Left colon (tissue), 2 donors: ENCODE data around the gene LIMD2. TPM values are rescaled to one million over a fixed set of nuclear protein-coding genes. Genes with fewer than 3 reads are reported as not detected.
"Not testable (repeated sequence)": the region's sequence is repeated elsewhere in the genome, so short reads cannot be mapped to it uniquely, and the experiment has no call there.

Experiments used
- ATAC-seq: fragments of 200-7000 bp; cut with Tn5 transposase; one replicate; pipeline ENCODE4 v1.9.1; 2020; ENCODE audit warnings: mild to moderate bottlenecking, moderate library complexity
- DNase-seq, 2 donors: peaks; one replicate each; pipeline ENCODE4 v3.0.0-alpha.2; 2020
- intact Hi-C, 2 donors: fragments of 100-400 bp; cut with DNase I in 1 of 2; cut with micrococcal nuclease in 1 of 2; formaldehyde crosslinking; loops; one replicate each; pipeline versions ENCODE4 v1.11.2 to v1.14.0; 2022; cut with DNase I, micrococcal nuclease
- long read RNA-seq: library from polyadenylated mRNA; unstranded; transcript quantifications from one replicate; pipeline ENCODE4 v2.0.0, GENCODE V29; 2021
- total RNA-seq, 2 donors: library from RNA; stranded (reverse); fragmentation: NEBNext Ultra II Directional; extraction: Animal tissue kit (Norgen Biotek cat#: 25700); gene quantifications; one replicate each; pipeline ENCODE4 v1.2.1, GENCODE V29; 2021
- donor health status: DM: no; HTN: no; CAD: no.
- donor health status: DM: yes; HTN: yes; CAD: no.

Gene LIMD2
- total RNA-seq: 1 to 10 TPM; 3.7 to 8.5 TPM
- long read RNA-seq, partial matches to known transcripts: 1 of 1 reads
- long read RNA-seq, other reads (novel, unspliced or antisense): 0 of 1 reads

DNA sequence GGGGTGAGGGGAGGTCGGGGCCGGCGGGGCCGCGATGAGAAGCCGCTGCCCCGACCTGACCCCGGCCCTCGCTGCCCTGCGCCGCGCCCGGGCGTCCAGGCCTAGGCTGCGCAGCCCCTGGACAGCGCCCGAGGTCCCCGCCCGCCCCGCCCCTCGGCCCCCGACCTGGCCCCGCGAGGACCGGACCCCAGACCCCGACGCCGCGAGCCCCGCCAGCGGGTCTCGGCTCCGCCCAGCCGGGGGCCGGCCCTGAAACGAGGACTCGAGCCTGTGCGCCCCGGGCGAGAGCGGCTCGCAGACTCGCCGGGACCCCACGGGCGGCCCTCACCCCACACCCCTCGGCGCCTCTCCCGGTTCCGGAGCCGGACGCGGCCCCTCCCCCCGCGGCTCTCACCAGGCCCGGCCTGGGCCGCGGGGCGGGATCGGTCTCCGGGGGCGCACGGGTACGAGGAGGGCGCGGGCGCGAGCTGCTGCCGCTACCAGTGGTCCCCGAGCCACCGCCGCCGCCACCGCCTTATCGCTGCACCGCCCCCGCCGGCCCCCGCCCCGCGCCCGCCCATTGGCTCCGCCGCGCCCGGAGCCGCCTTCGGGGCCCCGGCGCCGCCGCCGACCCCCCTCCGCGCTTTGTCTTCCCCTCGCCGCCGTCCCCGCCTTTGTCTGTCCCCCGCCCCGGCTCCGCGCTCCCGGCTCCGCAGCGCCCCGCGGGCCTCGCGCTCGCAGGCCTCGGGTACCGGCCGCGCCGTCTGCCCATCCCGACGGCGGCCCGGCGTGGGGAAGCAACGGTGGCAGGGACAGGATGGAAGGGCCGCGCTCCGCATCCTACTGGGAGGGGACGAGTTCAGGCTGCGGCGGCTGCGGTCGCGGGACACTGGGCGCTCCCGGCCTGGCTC is at the start of gene LIMD2:
LIMD2 (minus strand) TSS at position 488 of the 890 bp plus-strand sequence. CDS start 827 bp downstream, outside the sequence.
- peak in 1 of 2 donors; percentile 76 for DNase-seq
- intact Hi-C loops: no loop called here
- peak; percentile 6 for ATAC-seq

DNA sequence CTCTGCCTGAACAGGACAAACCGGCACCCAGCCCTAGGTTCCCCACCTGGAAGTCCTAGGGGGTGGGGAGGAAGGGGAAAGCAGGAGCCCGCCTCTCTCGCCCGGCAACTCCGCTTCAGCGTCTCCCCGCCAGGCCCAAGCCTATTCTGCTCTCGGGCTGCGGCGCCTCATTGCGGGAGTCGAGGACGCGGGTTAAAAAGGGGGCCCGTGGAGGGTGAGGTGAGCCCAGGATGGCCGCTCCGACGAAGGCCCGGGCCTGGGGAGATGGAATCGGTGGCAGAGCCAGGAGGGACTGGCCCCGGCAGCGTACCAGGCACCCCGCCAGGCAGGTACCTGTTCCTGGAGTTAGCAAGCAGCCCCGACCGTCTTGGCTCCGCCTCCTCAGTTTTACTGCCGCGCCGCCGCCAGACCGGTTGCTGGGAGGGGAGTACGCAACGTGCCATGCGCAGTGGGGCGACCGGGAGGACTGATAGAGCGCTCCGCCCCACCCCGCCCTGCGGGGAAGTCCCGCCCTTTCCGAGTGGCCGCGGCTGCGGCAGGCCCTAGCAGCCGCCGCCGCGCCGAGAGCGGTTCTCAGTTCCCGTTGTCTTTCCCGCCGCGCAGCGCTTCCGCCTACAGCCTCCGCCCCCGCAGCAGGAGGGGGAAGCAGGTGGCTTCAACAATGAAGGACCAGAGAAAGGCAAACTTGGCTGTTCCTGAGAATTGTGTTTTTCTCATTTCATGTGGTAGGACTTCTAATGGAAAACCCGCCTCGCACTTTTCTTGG is 41.7 kb upstream of the LIMD2 start, which contains the start of gene STRADA:
STRADA (minus strand) TSS at position 392 of the 766 bp plus-strand sequence. CDS start 13,430 bp downstream, outside the sequence.
- ATAC-seq: peak; percentile 89
- intact Hi-C loops: no loop called here
- DNase-seq: peak; percentile 99 to 100

DNA sequence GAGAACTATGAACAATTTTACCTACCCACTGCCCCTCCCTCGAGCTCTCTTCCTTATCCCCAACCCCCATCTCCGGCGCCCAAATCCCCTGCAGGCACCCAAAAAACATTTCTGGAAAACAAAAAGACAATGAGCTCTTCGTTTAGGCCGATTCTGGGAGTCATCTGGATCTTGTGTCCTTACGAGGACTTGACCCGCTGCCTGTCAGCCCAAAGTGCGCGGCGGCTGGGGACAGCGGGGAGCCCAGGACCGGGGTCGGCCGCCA is 41.1 kb upstream of the LIMD2 start:
- intact Hi-C loops: no loop called here
- DNase-seq: no peak
- ATAC-seq: peak; percentile 33

DNA sequence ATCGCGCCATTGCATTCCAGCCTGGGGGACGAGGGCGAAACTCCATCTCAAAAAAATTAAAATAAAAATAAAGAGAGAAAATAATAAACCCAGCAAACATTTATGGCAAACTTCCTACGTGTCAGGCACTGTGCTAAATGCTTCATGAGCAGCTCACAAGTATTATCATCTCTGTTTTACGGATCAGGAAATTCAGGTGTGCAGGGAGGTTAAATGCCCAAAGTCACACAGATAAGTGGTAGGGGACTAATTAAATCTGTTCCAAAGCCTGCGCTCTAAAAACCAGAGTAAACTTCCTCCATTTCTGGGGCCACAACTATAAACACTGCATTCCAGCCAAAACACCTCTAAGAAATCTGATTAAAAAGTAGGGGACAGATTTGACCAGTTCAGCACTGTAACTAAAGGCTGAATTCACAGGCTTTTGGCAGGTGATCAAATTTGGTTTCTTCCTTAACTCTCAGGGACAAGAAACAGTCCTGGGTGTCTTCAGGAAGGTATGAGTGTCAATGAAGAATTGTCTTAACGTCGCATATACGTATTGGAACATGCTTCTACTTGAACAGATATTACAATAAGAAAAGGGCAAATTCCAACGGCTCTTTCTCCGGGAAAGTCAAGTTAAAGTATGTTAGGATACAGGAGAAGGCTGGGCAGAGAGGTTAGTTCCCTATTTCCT is 40.7 kb upstream of the LIMD2 start:
- no peak for ATAC-seq
- intact Hi-C loops: no loop called here
- DNase-seq: no peak

DNA sequence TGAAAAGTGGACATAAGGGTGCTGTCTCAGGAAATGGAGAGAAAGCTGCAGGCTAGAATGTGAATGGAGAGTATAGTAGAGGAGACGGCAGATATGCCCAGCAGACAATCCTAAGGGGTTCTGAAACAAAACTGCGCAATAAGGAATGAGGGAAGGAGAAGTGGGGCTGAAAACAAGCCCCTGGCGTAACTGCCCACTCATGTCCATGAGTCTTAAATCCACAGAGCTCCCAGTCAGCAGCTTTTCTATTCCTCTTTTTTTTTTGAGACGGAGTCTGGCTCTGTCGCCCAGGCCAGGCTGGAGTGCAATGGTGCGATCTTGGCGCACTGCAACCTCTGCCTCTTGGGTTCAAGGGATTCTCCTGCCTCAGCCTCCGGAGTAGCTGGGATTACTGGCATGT is 35.8 kb upstream of the LIMD2 start:
- DNase-seq (no peak), ATAC-seq (no peak)
- intact Hi-C loops: no loop called here

DNA sequence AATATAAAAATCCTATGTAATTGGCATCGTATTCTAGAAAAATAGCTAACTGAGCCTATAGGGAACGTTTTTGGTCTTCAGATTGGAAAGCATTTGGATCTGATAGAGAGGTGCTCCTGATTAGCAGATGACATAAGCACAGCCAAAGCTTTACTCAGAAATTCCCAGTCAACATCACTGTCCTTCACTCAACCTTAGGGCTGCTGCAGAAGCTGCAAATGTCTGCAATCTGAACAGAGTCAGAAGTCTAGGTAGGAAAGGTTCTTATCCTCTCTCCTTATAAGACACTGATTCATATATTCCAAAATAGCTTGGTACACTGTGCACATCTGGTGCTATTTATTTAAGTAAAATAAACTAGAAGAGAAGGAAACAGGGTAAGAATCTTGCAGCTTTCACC is 22.5 kb upstream of the LIMD2 start:
- ATAC-seq (no peak), DNase-seq (no peak)
- intact Hi-C loops: no loop called here

DNA sequence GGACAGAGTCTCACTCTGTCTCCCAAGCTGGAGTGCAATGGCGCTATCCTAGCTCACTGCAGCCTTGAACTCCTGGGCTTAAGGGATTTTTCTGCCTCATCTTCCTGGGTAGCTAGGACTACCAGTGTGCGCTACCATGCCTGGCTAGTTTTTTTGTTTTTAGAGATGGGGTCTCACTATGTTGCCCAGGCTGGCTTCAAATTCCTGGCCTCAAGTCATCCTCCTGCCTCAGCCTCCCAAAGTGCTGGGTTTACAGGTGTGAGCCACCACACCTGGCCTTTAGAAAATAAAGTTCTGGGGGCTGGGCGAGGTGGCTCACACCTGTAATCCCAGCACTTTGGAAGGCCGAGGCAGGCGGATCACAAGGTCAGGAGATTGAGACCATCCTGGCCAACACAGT is 20.3 kb upstream of the LIMD2 start:
- intact Hi-C loops, DNase-seq, ATAC-seq: not testable (repeated sequence)

DNA sequence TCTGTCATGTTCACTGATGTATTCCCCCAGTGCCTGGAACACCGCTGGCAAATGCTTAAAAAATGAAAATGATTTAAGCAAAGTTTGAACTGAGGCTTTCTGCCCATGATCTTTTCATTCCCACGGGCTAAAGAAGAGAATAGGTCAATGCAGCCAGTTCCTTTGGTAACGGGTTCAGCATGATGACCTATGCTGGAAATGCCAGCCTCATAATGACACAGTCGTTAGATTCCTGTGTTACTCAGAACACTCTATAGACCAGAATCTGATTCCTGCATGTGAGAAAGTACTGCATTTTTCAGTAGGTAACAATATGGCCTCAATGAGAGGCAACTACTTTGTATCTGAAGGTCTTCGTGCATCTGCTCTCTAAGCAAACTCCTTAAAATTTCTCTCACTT is 19.1 kb upstream of the LIMD2 start:
- ATAC-seq (no peak), DNase-seq (no peak)
- intact Hi-C loops: no loop called here

DNA sequence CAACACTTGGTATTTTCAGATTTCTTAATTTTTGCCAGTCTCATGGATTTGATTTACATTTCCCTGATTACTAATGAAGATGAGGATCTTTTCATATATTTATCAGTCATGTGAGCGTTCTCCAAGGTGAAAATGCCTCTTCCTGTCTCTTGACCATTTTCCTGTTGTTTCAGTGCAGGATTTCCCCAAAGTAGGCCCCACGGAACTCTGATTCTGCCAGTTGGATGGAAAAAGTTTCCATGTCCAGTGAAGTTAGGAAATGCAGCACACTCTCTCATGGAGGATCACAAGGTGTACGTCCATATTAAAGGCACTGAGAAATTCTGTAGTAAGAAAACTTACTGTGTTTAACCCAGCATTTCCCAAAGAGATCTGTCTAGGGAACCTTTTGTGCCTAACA is 16.5 kb upstream of the LIMD2 start:
- no peak for DNase-seq
- intact Hi-C loops: no loop called here
- ATAC-seq: no peak

DNA sequence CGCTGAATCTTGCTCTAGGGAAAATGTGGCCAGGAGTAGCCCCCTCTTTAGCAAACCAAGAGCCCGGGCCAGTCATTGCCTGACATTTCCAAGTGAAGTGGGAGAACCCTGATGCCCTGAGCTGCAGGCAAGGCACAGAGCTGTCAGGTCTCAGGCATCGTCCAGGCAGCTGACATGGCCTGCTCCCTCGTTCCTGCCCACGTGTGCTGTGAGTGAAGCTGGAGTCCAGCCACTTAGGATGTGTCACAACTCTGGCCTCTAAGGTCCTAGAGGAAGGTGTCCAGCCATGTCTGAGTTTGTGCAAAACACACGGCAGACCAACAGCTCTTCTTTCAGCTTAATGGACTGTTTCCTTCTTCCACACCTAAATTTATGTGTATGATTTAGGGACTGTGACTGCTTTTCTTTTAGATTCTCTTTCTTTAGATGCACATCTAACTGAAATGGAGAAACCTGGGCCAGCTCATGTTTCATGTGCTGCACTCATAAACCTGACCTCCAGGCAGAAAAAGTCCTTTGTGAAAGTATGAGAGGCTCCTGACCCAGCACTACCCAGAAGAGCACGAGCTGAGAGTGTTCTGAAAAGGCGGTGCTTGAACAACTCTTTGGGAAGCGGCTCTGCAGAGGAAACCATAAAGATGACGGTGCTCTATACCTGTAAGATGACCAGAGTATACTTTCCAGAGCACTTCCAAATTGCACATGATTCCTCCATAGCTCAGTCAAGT is 14.8 kb upstream of the LIMD2 start:
- intact Hi-C loops: no loop called here
- DNase-seq: no peak
- no peak for ATAC-seq

DNA sequence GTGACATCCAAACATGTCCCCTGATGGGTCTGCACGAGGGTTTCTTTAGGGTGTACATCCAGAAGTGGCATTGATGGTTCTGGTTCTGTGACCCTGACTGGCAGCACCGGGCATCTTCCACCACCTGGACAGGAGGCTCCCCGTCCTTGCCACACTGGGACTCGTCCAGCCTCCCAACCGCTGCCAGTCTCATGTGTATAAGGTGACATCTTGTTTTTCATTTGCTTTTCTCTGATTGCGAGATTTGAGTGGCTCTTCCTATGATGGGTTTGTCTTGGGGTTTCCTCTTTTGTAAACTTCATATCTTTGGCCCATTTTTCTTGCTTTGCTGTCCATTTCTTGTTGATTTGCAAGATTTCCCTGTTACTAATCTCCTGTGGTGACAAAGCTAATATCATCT is 9.2 kb upstream of the LIMD2 start:
- ATAC-seq (no peak), DNase-seq (no peak)
- intact Hi-C loops: no loop called here

DNA sequence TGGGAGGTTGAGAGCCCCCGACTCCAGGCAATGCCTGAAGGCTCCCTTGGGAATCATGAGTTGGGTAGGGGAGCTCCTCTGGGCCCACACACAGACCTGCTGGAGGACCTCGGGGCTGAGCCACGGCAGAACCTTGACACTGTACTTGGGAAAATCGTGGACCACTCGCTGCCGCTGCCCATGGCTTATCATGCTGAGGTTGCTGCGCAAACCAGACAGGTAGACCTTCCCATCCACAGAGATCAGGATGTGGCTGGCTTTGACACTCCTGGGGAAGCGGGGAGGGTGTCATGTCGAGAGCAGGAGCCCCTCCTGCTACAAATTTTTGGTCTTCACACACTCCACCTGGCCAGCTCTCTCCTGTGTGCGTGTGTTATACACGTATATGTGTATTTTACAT is 7.2 kb upstream of the LIMD2 start:
- intact Hi-C loops: no loop called here
- no peak for DNase-seq

DNA sequence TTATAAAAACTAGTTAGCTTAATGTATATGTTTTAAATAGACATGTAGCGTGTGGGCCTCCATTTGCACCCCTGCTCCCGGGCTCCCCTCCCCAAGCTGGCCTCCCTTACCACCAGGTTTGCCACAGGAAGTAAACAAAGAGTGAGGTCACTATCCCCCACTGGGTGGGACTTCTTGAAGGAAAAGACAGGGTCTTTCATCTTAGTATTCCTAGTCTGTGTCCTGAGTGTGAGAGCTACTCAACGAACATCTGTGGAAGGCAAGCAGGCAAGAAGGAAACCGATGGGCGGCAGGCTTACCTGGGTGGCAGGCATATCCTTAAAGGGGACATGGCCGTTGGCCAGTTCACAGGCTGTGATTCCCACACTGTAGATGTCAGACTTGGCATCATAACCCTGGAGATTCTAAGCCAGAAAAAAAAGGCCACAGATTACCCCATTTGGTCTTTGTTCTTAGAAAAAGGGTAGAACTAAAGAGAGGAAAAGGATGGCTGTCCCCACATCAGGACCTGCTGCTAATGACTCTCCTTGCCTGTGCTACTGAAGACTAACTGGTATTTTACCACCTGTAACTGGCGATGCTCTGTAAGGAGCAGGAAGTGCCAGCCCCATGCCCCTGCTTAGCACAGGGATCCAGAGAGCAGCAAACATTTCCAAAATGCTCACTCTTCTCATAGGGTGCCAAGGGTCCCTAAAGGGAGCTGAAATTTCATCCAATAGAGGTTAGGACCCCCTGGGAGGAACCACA is 6.6 kb upstream of the LIMD2 start:
- DNase-seq (no peak), ATAC-seq (no peak)
- intact Hi-C loops: no loop called here

More for the DNA sequence above, 7.2 kb upstream of the LIMD2 start:
- ATAC-seq: no peak

DNA sequence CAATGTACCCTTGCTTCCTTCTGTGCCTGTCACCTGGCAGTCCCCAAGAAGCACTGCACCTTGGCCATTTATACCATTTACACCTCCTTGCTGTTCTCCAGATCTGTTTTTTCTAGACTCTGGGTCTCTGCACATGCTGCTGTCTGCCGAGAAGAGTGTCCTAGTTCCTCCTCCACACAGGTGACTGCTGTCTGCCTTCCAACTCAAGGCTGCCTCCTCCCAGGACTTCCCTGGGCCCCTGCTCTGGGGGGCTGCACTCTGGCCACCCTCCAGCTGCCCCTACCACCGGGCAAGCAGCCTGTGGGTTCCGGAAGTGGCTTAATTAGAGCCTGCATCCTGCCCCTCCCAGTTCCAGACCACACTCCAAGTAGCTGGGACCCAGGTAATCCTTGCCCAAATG is 5.7 kb upstream of the LIMD2 start:
- intact Hi-C loops: no loop called here

DNA sequence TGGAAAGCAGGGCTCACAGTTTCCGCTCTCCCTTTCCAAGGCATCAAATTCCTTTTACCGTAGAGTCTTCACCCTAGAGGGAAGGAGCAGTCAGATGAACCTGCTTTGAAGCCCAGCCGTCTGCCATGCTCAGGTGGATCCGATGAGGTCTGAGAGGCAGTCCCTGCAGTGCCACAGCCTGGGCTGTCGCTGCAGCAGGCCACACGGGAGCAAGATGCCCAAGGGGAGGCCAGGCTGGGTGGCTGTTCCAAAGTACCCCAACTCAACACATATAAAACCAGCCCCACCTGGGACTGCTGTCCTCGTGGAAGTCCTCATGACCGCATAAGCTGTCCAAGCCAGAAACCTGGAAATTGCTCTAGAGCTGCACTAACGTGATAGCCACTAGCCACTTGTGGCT is 4.9 kb upstream of the LIMD2 start:
- intact Hi-C loops: no loop called here
- ATAC-seq: no peak
- no peak for DNase-seq

More for the DNA sequence above, 5.7 kb upstream of the LIMD2 start:
- DNase-seq (no peak), ATAC-seq (no peak)

DNA sequence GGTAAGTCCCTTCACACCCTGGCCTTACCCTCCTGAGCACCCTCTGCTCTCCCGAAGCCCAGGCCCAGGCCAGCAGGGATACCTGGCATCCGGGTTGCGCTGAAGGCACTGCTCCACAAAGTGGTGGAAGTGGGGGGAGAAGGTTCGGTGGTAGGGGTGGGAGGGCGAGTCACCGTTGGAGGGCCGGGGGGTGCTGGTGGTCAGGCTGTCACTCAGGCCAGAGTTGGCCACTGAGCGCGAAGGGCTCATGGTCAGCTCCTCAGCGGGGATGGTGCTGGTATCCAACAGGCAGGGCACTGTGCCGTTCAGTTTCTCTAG is 4.3 kb upstream of the LIMD2 start:
- DNase-seq: no peak
- intact Hi-C loops: no loop called here
- ATAC-seq: no peak

DNA sequence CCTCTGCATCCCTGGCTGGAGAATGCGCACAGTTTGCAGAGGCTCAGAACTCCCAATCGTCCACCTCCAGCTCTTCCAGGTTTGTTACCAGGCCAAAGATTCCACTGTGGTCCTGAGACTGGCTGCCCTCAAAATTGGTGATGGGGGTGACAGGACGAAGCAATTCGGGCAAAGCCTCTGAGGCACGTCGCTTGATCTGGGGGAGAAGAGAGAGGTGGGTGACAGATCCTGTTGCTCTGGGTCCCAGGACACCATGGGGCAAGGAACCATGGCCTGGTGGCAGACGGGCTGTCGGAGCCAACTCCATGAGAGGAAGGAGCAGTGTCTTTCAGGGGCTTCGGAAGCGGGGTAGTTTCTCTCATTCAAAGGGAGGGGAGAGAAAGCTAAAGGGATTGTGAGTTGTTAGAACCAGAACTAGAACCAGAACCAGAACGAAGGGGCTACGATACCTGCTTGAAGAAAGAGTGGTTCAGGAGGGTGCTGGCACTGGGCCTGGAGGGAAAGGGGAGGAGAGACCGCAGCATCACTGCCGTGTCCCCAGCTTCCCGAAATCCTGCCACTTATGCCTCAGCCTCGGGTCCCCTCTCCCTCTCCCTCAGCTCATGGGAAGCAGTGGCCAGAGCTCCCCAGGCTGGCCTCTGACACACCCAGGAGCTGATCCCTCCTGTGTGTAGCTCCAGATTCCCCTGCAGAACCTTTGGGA is 3.8 kb upstream of the LIMD2 start:
- intact Hi-C loops: no loop called here
- ATAC-seq (no peak), DNase-seq (no peak)

DNA sequence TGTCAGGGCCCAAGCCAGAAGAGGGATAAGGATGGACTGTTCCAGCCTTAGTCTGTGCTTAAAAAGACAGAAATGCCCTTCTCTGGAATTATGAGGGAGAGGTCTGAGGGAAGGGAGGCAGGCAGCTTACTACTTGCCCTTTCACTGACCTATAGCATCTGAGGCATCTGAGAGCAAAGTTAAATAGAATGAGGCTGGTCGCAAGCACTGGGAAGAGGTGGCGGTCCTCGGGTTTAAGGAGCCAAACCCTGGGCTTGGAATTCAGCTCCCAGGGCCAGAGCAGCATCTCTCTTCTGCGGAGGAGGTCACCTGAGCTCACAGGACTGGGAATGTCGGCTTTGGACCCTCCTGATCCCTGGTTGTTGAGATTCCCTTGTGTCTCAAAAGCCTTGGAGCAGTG is 3.1 kb upstream of the LIMD2 start:
- intact Hi-C loops: no loop called here
- DNase-seq: no peak
- ATAC-seq: no peak
